H9 (cell line): Measurements from ENCODE around the gene KRT36. TPM values are rescaled to one million over a fixed set of nuclear protein-coding genes. Genes with fewer than 3 reads are reported as not detected.

Experiments
- DNase-seq: peaks from one replicate; pipeline ENCODE4 v3.0.0-alpha.2; 2017
- H2AFZ ChIP-seq: one replicate; pipeline ENCODE4 v1.6.1; 2013; ENCODE audit warnings: mild to moderate bottlenecking, low read length, control low read depth, moderate library complexity
- H2AK5ac ChIP-seq: 2 replicates; pipeline ENCODE4 v1.6.1; 2013; ENCODE audit warnings: low read length, control low read depth, mixed read lengths; ENCODE audit not compliant: insufficient read length
- H2BK120ac ChIP-seq: one replicate; pipeline ENCODE4 v1.6.1; 2013; ENCODE audit warnings: low read depth, mild to moderate bottlenecking, low read length, control low read depth, inconsistent platforms; ENCODE audit not compliant: poor library complexity, severe bottlenecking
- H2BK12ac ChIP-seq: 2 replicates; pipeline ENCODE4 v1.6.1; 2013; ENCODE audit warnings: low read length, control low read depth, mixed read lengths, low read depth; ENCODE audit not compliant: insufficient read length
- H2BK15ac ChIP-seq: 2 replicates; pipeline ENCODE4 v1.6.1; 2013; ENCODE audit warnings: low read depth, low read length, control low read depth
- H2BK20ac ChIP-seq: one replicate; pipeline ENCODE4 v1.6.1; 2013; ENCODE audit warnings: low read depth, mild to moderate bottlenecking, low read length, control low read depth, inconsistent platforms; ENCODE audit not compliant: poor library complexity, severe bottlenecking
- H2BK5ac ChIP-seq: 2 replicates; pipeline ENCODE4 v1.6.1; 2013; ENCODE audit warnings: low read length, control low read depth, mixed read lengths; ENCODE audit not compliant: insufficient read length
- H3K14ac ChIP-seq: 2 replicates; pipeline ENCODE4 v1.6.1; 2013; ENCODE audit warnings: low read length, control low read depth; ENCODE audit not compliant: insufficient read depth
- H3K18ac ChIP-seq: 2 replicates; pipeline ENCODE4 v1.6.1; 2013; ENCODE audit warnings: low read depth, mild to moderate bottlenecking, mixed read lengths, low read length, control low read depth; ENCODE audit not compliant: insufficient read length
- H3K23ac ChIP-seq: 2 replicates; pipeline ENCODE4 v1.6.1; 2013; ENCODE audit warnings: low read length, control low read depth, mixed read lengths, low read depth; ENCODE audit not compliant: insufficient read length
- H3K23me2 ChIP-seq: 2 replicates; pipeline ENCODE4 v1.6.1; 2013; ENCODE audit warnings: low read depth, mild to moderate bottlenecking, mixed read lengths, low read length, control low read depth; ENCODE audit not compliant: insufficient read length, poor library complexity, severe bottlenecking
- H3K27ac ChIP-seq: 2 replicates; pipeline ENCODE4 v1.5.1; 2013; ENCODE audit warnings: low read length, control low read depth, mixed read lengths, low read depth; ENCODE audit not compliant: insufficient read length
- H3K27me3 ChIP-seq: 2 replicates; pipeline ENCODE4 v1.6.1; 2013; ENCODE audit warnings: low read length, control low read depth, inconsistent platforms; ENCODE audit not compliant: insufficient read depth
- H3K4ac ChIP-seq: 2 replicates; pipeline ENCODE4 v1.6.1; 2013; ENCODE audit warnings: low read depth, mild to moderate bottlenecking, control low read depth, inconsistent platforms, low read length, moderate library complexity
- H3K4me1 ChIP-seq: 2 replicates; pipeline ENCODE4 v1.6.1; 2013; ENCODE audit warnings: low read length, control low read depth, inconsistent platforms; ENCODE audit not compliant: insufficient read depth
- H3K4me2 ChIP-seq: 2 replicates; pipeline ENCODE4 v1.6.1; 2013; ENCODE audit warnings: low read length, control low read depth, mixed read lengths; ENCODE audit not compliant: insufficient read length, insufficient read depth
- H3K56ac ChIP-seq: 2 replicates; pipeline ENCODE4 v1.6.1; 2013; ENCODE audit warnings: low read depth, mild to moderate bottlenecking, mixed read lengths, low read length, control low read depth; ENCODE audit not compliant: insufficient read length
- H3K79me1 ChIP-seq: 2 replicates; pipeline ENCODE4 v1.6.1; 2013; ENCODE audit warnings: low read depth, mild to moderate bottlenecking, moderate library complexity, low read length, control low read depth, inconsistent platforms; ENCODE audit not compliant: insufficient read depth, poor library complexity, severe bottlenecking
- H3K79me2 ChIP-seq: 2 replicates; pipeline ENCODE4 v1.6.1; 2013; ENCODE audit warnings: low read length, control low read depth, inconsistent platforms; ENCODE audit not compliant: insufficient read depth
- H3K9ac ChIP-seq: 2 replicates; pipeline ENCODE4 v1.6.1; 2013; ENCODE audit warnings: low read length, control low read depth, mixed read lengths; ENCODE audit not compliant: insufficient read length; ENCODE audit errors: extremely low read depth
- H3K9me3 ChIP-seq: one replicate; pipeline ENCODE4 v1.6.1; 2013; ENCODE audit warnings: low read depth, low read length, inconsistent platforms; ENCODE audit not compliant: control insufficient read depth
- H3T11ph ChIP-seq: one replicate; pipeline ENCODE4 v1.6.1; 2013; ENCODE audit warnings: mild to moderate bottlenecking, low read length, control low read depth, inconsistent platforms
- H4K20me1 ChIP-seq: one replicate; pipeline ENCODE4 v1.6.1; 2013; ENCODE audit not compliant: control insufficient read depth, insufficient read length, insufficient read depth
- H4K5ac ChIP-seq: 2 replicates; pipeline ENCODE4 v1.6.1; 2013; ENCODE audit warnings: low read depth, mild to moderate bottlenecking, mixed read lengths, low read length, control low read depth; ENCODE audit not compliant: insufficient read length
- H4K8ac ChIP-seq: replicated peaks from 2 replicates; pipeline ENCODE4 v1.6.1; 2013; ENCODE audit warnings: low read length, control low read depth, mixed read lengths, low read depth; ENCODE audit not compliant: insufficient read length
- H4K91ac ChIP-seq: 2 replicates; pipeline ENCODE4 v1.6.1; 2013; ENCODE audit warnings: low read depth, mild to moderate bottlenecking, moderate library complexity, mixed read lengths, low read length, control low read depth; ENCODE audit not compliant: insufficient read length
- H3K27ac Mint-ChIP-seq, 3 experiments: 2 replicates in 2 of 3; 3 replicates in 1 of 3; pipeline ENCODE4 v1.8.0; 2020 to 2021; ENCODE audit warnings: mixed read lengths in 3 of 3, mild to moderate bottlenecking in 1 of 3, moderate library complexity in 1 of 3
- H3K27me3 Mint-ChIP-seq: 2 replicates; pipeline ENCODE4 v1.8.0; 2021; ENCODE audit warnings: low read depth, mild to moderate bottlenecking, moderate library complexity, mixed read lengths
- H3K36me3 Mint-ChIP-seq, 3 experiments: 2 replicates in 2 of 3; 3 replicates in 1 of 3; pipeline ENCODE4 v1.8.0; 2020 to 2021; ENCODE audit warnings: low read depth in 3 of 3, mixed read lengths in 3 of 3; ENCODE audit not compliant: insufficient read depth in 1 of 3
- H3K4me1 Mint-ChIP-seq, 2 experiments: 2 replicates each; pipeline ENCODE4 v1.8.0; 2020; ENCODE audit warnings: mixed read lengths in 2 of 2
- H3K4me3 Mint-ChIP-seq, 2 experiments: 2 replicates in 1 of 2; 3 replicates in 1 of 2; pipeline ENCODE4 v1.8.0; 2020 to 2021; ENCODE audit warnings: mild to moderate bottlenecking in 2 of 2, mixed read lengths in 2 of 2, moderate library complexity in 1 of 2
- H3K9me3 Mint-ChIP-seq, 2 experiments: 2 replicates in 1 of 2; 3 replicates in 1 of 2; pipeline ENCODE4 v1.8.0; 2020; ENCODE audit warnings: mild to moderate bottlenecking in 2 of 2, mixed read lengths in 2 of 2, moderate library complexity in 1 of 2
- CTCF ChIP-seq: fragments of 200-600 bp; sonication (generic); conservative IDR thresholded peaks from 3 replicates; pipeline ENCODE4 v1.8.0; 2021; ENCODE audit warnings: antibody characterized with exemption, mild to moderate bottlenecking
- WGBS: extraction: QIAGEN DNeasy Blood & Tissue Kit; methylation state at CpG from one replicate; pipeline ENCODE4 v1.1.7; 2013; ENCODE audit warnings: missing lambda C conversion rate, low lambda C conversion rate, mixed read lengths; ENCODE audit not compliant: insufficient read length; ENCODE audit errors: extremely low coverage; 5-methylcytosine and 5-hydroxymethylcytosine counted together
- total RNA-seq: library from RNA; stranded (reverse); gene quantifications from 2 replicates; pipeline ENCODE4 v1.2.1, GENCODE V29; 2021

KRT36 gene
- total RNA-seq, 1 experiment from 2014 or later: not detected

GRCh38 chr17:41531993-41532392 lies 42.3 kb upstream of the KRT36 start:
- Histone ChIP-seq H2BK15ac (no peak overlapping the region), H4K8ac (no peak overlapping the region), H3K14ac (no peak overlapping the region), H2AK5ac (no peak overlapping the region), H4K91ac (no peak overlapping the region), H3K27me3 (no peaks in the 10 kb centered on the region), H4K20me1 (no peaks in the 10 kb centered on the region), H3K79me1 (no peaks in the 10 kb centered on the region), H3K27ac (no peak overlapping the region), H3K4ac (no peak overlapping the region), H2BK20ac (no peak overlapping the region), H4K5ac (no peak overlapping the region), H3K9ac (no peak overlapping the region), H2BK12ac (no peak overlapping the region), H3K18ac (no peak overlapping the region), H3K9me3 (no peaks in the 10 kb centered on the region), H3K4me1 (peaks cover 2% of the 10 kb centered on the region; the same call in 1 of the 2 replicates), H3K23me2 (peaks cover 9% of the 10 kb centered on the region), H2AFZ (no peak overlapping the region), H2BK5ac (no peak overlapping the region), H3K23ac (no peak overlapping the region), H2BK120ac (no peak overlapping the region), H3K79me2 (peaks cover under 1% of the 10 kb centered on the region; the same call in 1 of the 2 replicates), H3T11ph (no peak overlapping the region), H3K56ac (no peak overlapping the region), H3K4me2 (no peak overlapping the region)
- Mint-ChIP-seq H3K27me3 (peaks cover 22% of the 10 kb centered on the region), H3K4me3 (no peak overlapping the region), H3K36me3 (peaks cover 1 to 2% (median 1%) of the 10 kb centered on the region in 3 experiments; a peak in 4 of 7 replicates), H3K9me3 (no peaks in the 10 kb centered on the region; a peak in 1 of 5 replicates), H3K4me1 (peaks cover 42 to 43% of the 10 kb centered on the region in 2 experiments), H3K27ac (no peak overlapping the region)
- DNase-seq: no peak
- WGBS: no CpG with 5 or more reads among the region's 1 CpG
- no peak for TF ChIP-seq CTCF
